Endothelial cell of umbilical vein (primary cell): ENCODE data around the gene TMEM108. TPM values are rescaled to one million over a fixed set of nuclear protein-coding genes. Genes with fewer than 3 reads are reported as not detected.

Experiments
- BruUV-seq: library from RNA; stranded (reverse); fragments of 400-500 nt; replicated peaks from 2 replicates; lab custom pipeline; 2021; lab: Mats Ljungman, UMichigan
- CTCF ChIA-PET: fragments of 300-600, 350-600 bp; sonication (Branson Sonifier 250); formaldehyde crosslinking; loops from one replicate; lab custom pipeline; 2021; ENCODE audit warnings: antibody characterized with exemption, inconsistent platforms; lab: Charles Lee
- POLR2A ChIA-PET: fragments of 300-600, 350-600 bp; sonication (Branson Sonifier 250); formaldehyde crosslinking; loops from one replicate; lab custom pipeline; 2021; ENCODE audit warnings: antibody characterized with exemption, inconsistent platforms; lab: Charles Lee
- DNase-seq: peaks from one replicate; pipeline ENCODE4 v3.0.0-alpha.2; 2011; ENCODE audit warnings: low read depth, low spot score
- FAIRE-seq: peaks from 2 replicates; lab custom pipeline; 2011; peaks lifted over from hg19 to GRCh38; lab: Jason Lieb, UNC
- H2AFZ ChIP-seq: 2 replicates; pipeline ENCODE4 v1.6.0; 2012; ENCODE audit warnings: low read depth, low read length, control low read depth, inconsistent platforms
- H3K27ac ChIP-seq: 2 replicates; pipeline ENCODE4 v1.5.1; 2011; ENCODE audit warnings: low read depth, mild to moderate bottlenecking, control low read depth, low read length, moderate library complexity; ENCODE audit not compliant: insufficient read depth
- H3K27me3 ChIP-seq, 2 experiments: 2 replicates each; pipeline versions ENCODE4 v1.6.0 to v1.6.1; 2011; ENCODE audit warnings: low read length in 2 of 2, mixed read lengths in 1 of 2; ENCODE audit not compliant: control insufficient read depth in 2 of 2, insufficient read depth in 2 of 2
- H3K36me3 ChIP-seq, 2 experiments: 2 replicates in 1 of 2; 3 replicates in 1 of 2; pipeline ENCODE4 v1.5.1; 2011; ENCODE audit warnings: low read length in 2 of 2, mild to moderate bottlenecking in 1 of 2, moderate library complexity in 1 of 2; ENCODE audit not compliant: control insufficient read depth in 2 of 2, insufficient read depth in 2 of 2; ENCODE audit errors: extremely low read depth in 1 of 2
- H3K4me1 ChIP-seq: 3 replicates; pipeline ENCODE4 v1.5.1; 2011; ENCODE audit warnings: mild to moderate bottlenecking, low read length; ENCODE audit not compliant: control insufficient read depth, insufficient read depth; ENCODE audit errors: extremely low read depth
- H3K4me2 ChIP-seq: 2 replicates; pipeline ENCODE4 v1.6.1; 2011; ENCODE audit warnings: low read length, control low read depth, mixed read lengths; ENCODE audit not compliant: insufficient read depth
- H3K4me3 ChIP-seq, 3 experiments: fragments of 200-600 bp in 1 of 3; sonication (generic), shearing (Covaris generic) in 1 of 3; replicated peaks in 1 of 3; 2 replicates each; pipeline ENCODE4 v1.5.1; 2011 to 2016; ENCODE audit warnings: control low read depth in 3 of 3, low read length in 3 of 3, mild to moderate bottlenecking in 2 of 3, inconsistent platforms in 1 of 3, low read depth in 1 of 3, moderate library complexity in 1 of 3; ENCODE audit not compliant: insufficient read depth in 1 of 3
- H3K79me2 ChIP-seq: 2 replicates; pipeline ENCODE4 v1.6.0; 2012; ENCODE audit warnings: low read length, inconsistent platforms; ENCODE audit not compliant: control insufficient read depth, insufficient read depth
- H3K9ac ChIP-seq: replicated peaks from 2 replicates; pipeline ENCODE3; 2011; ENCODE audit warnings: low read length, control low read depth; ENCODE audit not compliant: insufficient read depth; ENCODE audit errors: extremely low read depth
- H3K9me1 ChIP-seq: replicated peaks from 3 replicates; pipeline ENCODE4 v1.6.0; 2011; ENCODE audit warnings: mild to moderate bottlenecking, low read length; ENCODE audit not compliant: control insufficient read depth, insufficient read depth; ENCODE audit errors: extremely low read depth
- H3K9me3 ChIP-seq: replicated peaks from 2 replicates; pipeline ENCODE4 v1.5.1; 2012; ENCODE audit warnings: low read length, inconsistent platforms; ENCODE audit not compliant: control insufficient read depth, insufficient read depth
- H4K20me1 ChIP-seq: replicated peaks from 2 replicates; pipeline ENCODE3; 2011; ENCODE audit warnings: mild to moderate bottlenecking, low read length; ENCODE audit not compliant: control insufficient read depth, insufficient read depth; ENCODE audit errors: extremely low read depth
- EZH2 ChIP-seq: IDR thresholded peaks from 2 replicates; pipeline ENCODE4 v1.6.1; 2012; ENCODE audit warnings: borderline replicate concordance, low read depth, mild to moderate bottlenecking, moderate library complexity, low read length, inconsistent platforms; ENCODE audit not compliant: severe bottlenecking
- FOS ChIP-seq: IDR thresholded peaks from 2 replicates; pipeline ENCODE4 v1.6.1; 2011; ENCODE audit warnings: mild to moderate bottlenecking, low read length, moderate library complexity, borderline replicate concordance; ENCODE audit not compliant: insufficient read depth
- GATA2 ChIP-seq: IDR thresholded peaks from 2 replicates; pipeline ENCODE4 v1.7.0; 2011; ENCODE audit warnings: low read depth, mild to moderate bottlenecking, moderate library complexity, mixed read lengths, low read length; ENCODE audit not compliant: insufficient read length, insufficient read depth
- JUN ChIP-seq: IDR thresholded peaks from 2 replicates; pipeline ENCODE4 v1.6.1; 2011; ENCODE audit warnings: borderline replicate concordance, low read depth; ENCODE audit not compliant: insufficient read length, insufficient read depth
- MYC ChIP-seq: IDR thresholded peaks from one replicate; pipeline ENCODE4 v1.6.1; 2011; ENCODE audit warnings: mild to moderate bottlenecking, low read depth, low read length
- POLR2A ChIP-seq: IDR thresholded peaks from 2 replicates; pipeline ENCODE4 v1.6.1; 2012; ENCODE audit warnings: low read depth, mild to moderate bottlenecking, control low read depth, low read length
- POLR2AphosphoS5 ChIP-seq: IDR thresholded peaks from 2 replicates; pipeline ENCODE4 v1.6.1; 2012; ENCODE audit warnings: low read depth, mild to moderate bottlenecking, control low read depth, low read length, moderate library complexity; ENCODE audit not compliant: insufficient read depth
- dilution Hi-C: fragments of 300-500 bp; cut with MboI; formaldehyde crosslinking; loops from one replicate; pipeline ENCODE4 v1.15.0; 2019; ENCODE audit warnings: low sequenced_read_pairs; ENCODE audit not compliant: extremely low pct_ligation_motif_present
- intact Hi-C: fragments of 100-400 bp; cut with micrococcal nuclease; formaldehyde crosslinking; loops from one replicate; pipeline ENCODE4 v1.10.0; 2022
- polyA plus RNA-seq, 4 experiments: library from polyadenylated mRNA; depleted of rRNA in 3 of 4; stranded (reverse) in 3 of 4; unstranded in 1 of 4; fragments of >200 nt; gene quantifications; 2 replicates each; pipeline versions ENCODE4 v1.2.1 to v1.2.3, GENCODE V29; 2011 to 2012; ENCODE audit warnings: missing spikeins in 1 of 4
- total RNA-seq: library from RNA; stranded (reverse); gene quantifications from 2 replicates; pipeline ENCODE4 v1.2.3, GENCODE V29; 2021
- TF ChIP-seq, protein P1 (sequence below): IDR thresholded peaks from 2 replicates; pipeline ENCODE4 v1.6.1; 2011; ENCODE audit not compliant: insufficient read depth, insufficient read length
- TF ChIP-seq, protein P2 (sequence below), 2 donors: IDR thresholded peaks; 1 replicate in 1 of 2; 2 replicates in 1 of 2; pipeline ENCODE4 v1.5.1; 2011; ENCODE audit warnings: low read length in 2 of 2, mild to moderate bottlenecking in 2 of 2, moderate library complexity in 2 of 2, control low read depth in 1 of 2, inconsistent platforms in 1 of 2, low read depth in 1 of 2; ENCODE audit not compliant: insufficient read depth in 1 of 2; ENCODE audit errors: extremely low read depth in 1 of 2

Gene TMEM108
- total and polyA plus RNA-seq, 2 donors (not counting 3 experiments of a cell fraction or from before 2014, with no cell fraction given), result 0.40 to 1.1 TPM

DNA sequence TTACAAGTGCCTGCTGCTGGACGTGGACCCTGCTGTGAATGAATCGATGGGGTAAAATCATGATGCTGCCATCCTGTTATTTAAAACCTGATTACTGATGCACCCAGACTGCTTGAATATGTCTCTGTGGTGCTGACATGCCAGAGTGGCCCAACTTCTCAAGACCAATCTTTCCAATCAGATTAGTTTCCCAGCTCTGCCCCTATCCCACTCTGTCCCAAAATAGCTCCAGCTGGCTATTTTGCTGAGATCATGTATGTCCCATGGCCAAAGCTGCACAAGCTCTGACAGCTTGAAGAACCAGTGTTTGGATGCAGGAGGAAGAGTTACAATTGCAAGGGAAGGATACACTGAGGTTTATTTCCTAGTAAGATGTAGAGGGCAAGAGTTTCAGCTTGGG is 153.6 kb downstream of the TMEM108 start:
- Histone ChIP-seq H3K9me1 (no peaks in the 10 kb centered on the region), H3K36me3 (no peaks in the 10 kb centered on the region), H3K4me3 (no peak overlapping the region), H3K9ac (no peak overlapping the region), H3K79me2 (no peaks in the 10 kb centered on the region), H3K27ac (no peak overlapping the region), H4K20me1 (no peaks in the 10 kb centered on the region), H3K4me1 (no peaks in the 10 kb centered on the region), H3K27me3 (no peaks in the 10 kb centered on the region), H3K4me2 (no peak overlapping the region), H3K9me3 (no peaks in the 10 kb centered on the region), H2AFZ (no peak overlapping the region)
- TF ChIP-seq POLR2A (no peak), FOS (no peak), EZH2 (no peak), JUN (no peak), MYC (no peak), POLR2AphosphoS5 (no peak), GATA2 (no peak)
- TF ChIP-seq, protein P1, sequence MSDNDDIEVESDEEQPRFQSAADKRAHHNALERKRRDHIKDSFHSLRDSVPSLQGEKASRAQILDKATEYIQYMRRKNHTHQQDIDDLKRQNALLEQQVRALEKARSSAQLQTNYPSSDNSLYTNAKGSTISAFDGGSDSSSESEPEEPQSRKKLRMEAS, result no peak
- TF ChIP-seq, protein P2, sequence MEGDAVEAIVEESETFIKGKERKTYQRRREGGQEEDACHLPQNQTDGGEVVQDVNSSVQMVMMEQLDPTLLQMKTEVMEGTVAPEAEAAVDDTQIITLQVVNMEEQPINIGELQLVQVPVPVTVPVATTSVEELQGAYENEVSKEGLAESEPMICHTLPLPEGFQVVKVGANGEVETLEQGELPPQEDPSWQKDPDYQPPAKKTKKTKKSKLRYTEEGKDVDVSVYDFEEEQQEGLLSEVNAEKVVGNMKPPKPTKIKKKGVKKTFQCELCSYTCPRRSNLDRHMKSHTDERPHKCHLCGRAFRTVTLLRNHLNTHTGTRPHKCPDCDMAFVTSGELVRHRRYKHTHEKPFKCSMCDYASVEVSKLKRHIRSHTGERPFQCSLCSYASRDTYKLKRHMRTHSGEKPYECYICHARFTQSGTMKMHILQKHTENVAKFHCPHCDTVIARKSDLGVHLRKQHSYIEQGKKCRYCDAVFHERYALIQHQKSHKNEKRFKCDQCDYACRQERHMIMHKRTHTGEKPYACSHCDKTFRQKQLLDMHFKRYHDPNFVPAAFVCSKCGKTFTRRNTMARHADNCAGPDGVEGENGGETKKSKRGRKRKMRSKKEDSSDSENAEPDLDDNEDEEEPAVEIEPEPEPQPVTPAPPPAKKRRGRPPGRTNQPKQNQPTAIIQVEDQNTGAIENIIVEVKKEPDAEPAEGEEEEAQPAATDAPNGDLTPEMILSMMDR (IDR thresholded peaks at IDR 0.05; ENCODE audit: extremely low read depth in 1 of 2, insufficient read depth in 1 of 2, low read depth in 1 of 2, low read length in 2 of 2), result no peak
- BruUV-seq, result no TSS peak
- CTCF ChIA-PET, result no interaction called here
- intact Hi-C loops, result no loop called here
- DNase-seq (no peak), FAIRE-seq (no peak)
- dilution Hi-C loops, result no loop called here
- POLR2A ChIA-PET, result no interaction called here
